H9 (cell line): Measurements from ENCODE around the gene CCN5. TPM values are rescaled to one million over a fixed set of nuclear protein-coding genes. Genes with fewer than 3 reads are reported as not detected.

ENCODE experiments used
- DNase-seq: peaks from one replicate; pipeline ENCODE4 v3.0.0-alpha.2; 2017
- H2AFZ ChIP-seq: one replicate; pipeline ENCODE4 v1.6.1; 2013; ENCODE audit warnings: mild to moderate bottlenecking, low read length, control low read depth, moderate library complexity
- H2AK5ac ChIP-seq: 2 replicates; pipeline ENCODE4 v1.6.1; 2013; ENCODE audit warnings: low read length, control low read depth, mixed read lengths; ENCODE audit not compliant: insufficient read length
- H2BK120ac ChIP-seq: one replicate; pipeline ENCODE4 v1.6.1; 2013; ENCODE audit warnings: low read depth, mild to moderate bottlenecking, low read length, control low read depth, inconsistent platforms; ENCODE audit not compliant: poor library complexity, severe bottlenecking
- H2BK12ac ChIP-seq: 2 replicates; pipeline ENCODE4 v1.6.1; 2013; ENCODE audit warnings: low read length, control low read depth, mixed read lengths, low read depth; ENCODE audit not compliant: insufficient read length
- H2BK15ac ChIP-seq: 2 replicates; pipeline ENCODE4 v1.6.1; 2013; ENCODE audit warnings: low read depth, low read length, control low read depth
- H2BK20ac ChIP-seq: one replicate; pipeline ENCODE4 v1.6.1; 2013; ENCODE audit warnings: low read depth, mild to moderate bottlenecking, low read length, control low read depth, inconsistent platforms; ENCODE audit not compliant: poor library complexity, severe bottlenecking
- H2BK5ac ChIP-seq: 2 replicates; pipeline ENCODE4 v1.6.1; 2013; ENCODE audit warnings: low read length, control low read depth, mixed read lengths; ENCODE audit not compliant: insufficient read length
- H3K14ac ChIP-seq: 2 replicates; pipeline ENCODE4 v1.6.1; 2013; ENCODE audit warnings: low read length, control low read depth; ENCODE audit not compliant: insufficient read depth
- H3K18ac ChIP-seq: 2 replicates; pipeline ENCODE4 v1.6.1; 2013; ENCODE audit warnings: low read depth, mild to moderate bottlenecking, mixed read lengths, low read length, control low read depth; ENCODE audit not compliant: insufficient read length
- H3K23ac ChIP-seq: 2 replicates; pipeline ENCODE4 v1.6.1; 2013; ENCODE audit warnings: low read length, control low read depth, mixed read lengths, low read depth; ENCODE audit not compliant: insufficient read length
- H3K23me2 ChIP-seq: 2 replicates; pipeline ENCODE4 v1.6.1; 2013; ENCODE audit warnings: low read depth, mild to moderate bottlenecking, mixed read lengths, low read length, control low read depth; ENCODE audit not compliant: insufficient read length, poor library complexity, severe bottlenecking
- H3K27ac ChIP-seq: 2 replicates; pipeline ENCODE4 v1.5.1; 2013; ENCODE audit warnings: low read length, control low read depth, mixed read lengths, low read depth; ENCODE audit not compliant: insufficient read length
- H3K27me3 ChIP-seq: 2 replicates; pipeline ENCODE4 v1.6.1; 2013; ENCODE audit warnings: low read length, control low read depth, inconsistent platforms; ENCODE audit not compliant: insufficient read depth
- H3K4ac ChIP-seq: 2 replicates; pipeline ENCODE4 v1.6.1; 2013; ENCODE audit warnings: low read depth, mild to moderate bottlenecking, control low read depth, inconsistent platforms, low read length, moderate library complexity
- H3K4me1 ChIP-seq: 2 replicates; pipeline ENCODE4 v1.6.1; 2013; ENCODE audit warnings: low read length, control low read depth, inconsistent platforms; ENCODE audit not compliant: insufficient read depth
- H3K4me2 ChIP-seq: 2 replicates; pipeline ENCODE4 v1.6.1; 2013; ENCODE audit warnings: low read length, control low read depth, mixed read lengths; ENCODE audit not compliant: insufficient read length, insufficient read depth
- H3K56ac ChIP-seq: 2 replicates; pipeline ENCODE4 v1.6.1; 2013; ENCODE audit warnings: low read depth, mild to moderate bottlenecking, mixed read lengths, low read length, control low read depth; ENCODE audit not compliant: insufficient read length
- H3K79me1 ChIP-seq: 2 replicates; pipeline ENCODE4 v1.6.1; 2013; ENCODE audit warnings: low read depth, mild to moderate bottlenecking, moderate library complexity, low read length, control low read depth, inconsistent platforms; ENCODE audit not compliant: insufficient read depth, poor library complexity, severe bottlenecking
- H3K79me2 ChIP-seq: 2 replicates; pipeline ENCODE4 v1.6.1; 2013; ENCODE audit warnings: low read length, control low read depth, inconsistent platforms; ENCODE audit not compliant: insufficient read depth
- H3K9ac ChIP-seq: 2 replicates; pipeline ENCODE4 v1.6.1; 2013; ENCODE audit warnings: low read length, control low read depth, mixed read lengths; ENCODE audit not compliant: insufficient read length; ENCODE audit errors: extremely low read depth
- H3K9me3 ChIP-seq: one replicate; pipeline ENCODE4 v1.6.1; 2013; ENCODE audit warnings: low read depth, low read length, inconsistent platforms; ENCODE audit not compliant: control insufficient read depth
- H3T11ph ChIP-seq: one replicate; pipeline ENCODE4 v1.6.1; 2013; ENCODE audit warnings: mild to moderate bottlenecking, low read length, control low read depth, inconsistent platforms
- H4K20me1 ChIP-seq: one replicate; pipeline ENCODE4 v1.6.1; 2013; ENCODE audit not compliant: control insufficient read depth, insufficient read length, insufficient read depth
- H4K5ac ChIP-seq: 2 replicates; pipeline ENCODE4 v1.6.1; 2013; ENCODE audit warnings: low read depth, mild to moderate bottlenecking, mixed read lengths, low read length, control low read depth; ENCODE audit not compliant: insufficient read length
- H4K8ac ChIP-seq: replicated peaks from 2 replicates; pipeline ENCODE4 v1.6.1; 2013; ENCODE audit warnings: low read length, control low read depth, mixed read lengths, low read depth; ENCODE audit not compliant: insufficient read length
- H4K91ac ChIP-seq: 2 replicates; pipeline ENCODE4 v1.6.1; 2013; ENCODE audit warnings: low read depth, mild to moderate bottlenecking, moderate library complexity, mixed read lengths, low read length, control low read depth; ENCODE audit not compliant: insufficient read length
- H3K27ac Mint-ChIP-seq, 3 experiments: 2 replicates in 2 of 3; 3 replicates in 1 of 3; pipeline ENCODE4 v1.8.0; 2020 to 2021; ENCODE audit warnings: mixed read lengths in 3 of 3, mild to moderate bottlenecking in 1 of 3, moderate library complexity in 1 of 3
- H3K27me3 Mint-ChIP-seq: 2 replicates; pipeline ENCODE4 v1.8.0; 2021; ENCODE audit warnings: low read depth, mild to moderate bottlenecking, moderate library complexity, mixed read lengths
- H3K36me3 Mint-ChIP-seq, 3 experiments: 2 replicates in 2 of 3; 3 replicates in 1 of 3; pipeline ENCODE4 v1.8.0; 2020 to 2021; ENCODE audit warnings: low read depth in 3 of 3, mixed read lengths in 3 of 3; ENCODE audit not compliant: insufficient read depth in 1 of 3
- H3K4me1 Mint-ChIP-seq, 2 experiments: 2 replicates each; pipeline ENCODE4 v1.8.0; 2020; ENCODE audit warnings: mixed read lengths in 2 of 2
- H3K4me3 Mint-ChIP-seq, 2 experiments: 2 replicates in 1 of 2; 3 replicates in 1 of 2; pipeline ENCODE4 v1.8.0; 2020 to 2021; ENCODE audit warnings: mild to moderate bottlenecking in 2 of 2, mixed read lengths in 2 of 2, moderate library complexity in 1 of 2
- H3K9me3 Mint-ChIP-seq, 2 experiments: 2 replicates in 1 of 2; 3 replicates in 1 of 2; pipeline ENCODE4 v1.8.0; 2020; ENCODE audit warnings: mild to moderate bottlenecking in 2 of 2, mixed read lengths in 2 of 2, moderate library complexity in 1 of 2
- CTCF ChIP-seq: fragments of 200-600 bp; sonication (generic); conservative IDR thresholded peaks from 3 replicates; pipeline ENCODE4 v1.8.0; 2021; ENCODE audit warnings: antibody characterized with exemption, mild to moderate bottlenecking
- WGBS: extraction: QIAGEN DNeasy Blood & Tissue Kit; methylation state at CpG from one replicate; pipeline ENCODE4 v1.1.7; 2013; ENCODE audit warnings: missing lambda C conversion rate, low lambda C conversion rate, mixed read lengths; ENCODE audit not compliant: insufficient read length; ENCODE audit errors: extremely low coverage; 5-methylcytosine and 5-hydroxymethylcytosine counted together
- total RNA-seq: library from RNA; stranded (reverse); gene quantifications from 2 replicates; pipeline ENCODE4 v1.2.1, GENCODE V29; 2021

CCN5 gene
- total RNA-seq, 1 experiment from 2014 or later, result not detected

GRCh38 chr20:44705364-44706094, 9.6 kb upstream of the CCN5 start:
- H3K23me2 ChIP-seq, result no peaks in the 10 kb centered on the region
- no peak overlapping the region for H4K5ac ChIP-seq
- H3K4me2 ChIP-seq, result no peak overlapping the region
- H3K9ac ChIP-seq, result no peak overlapping the region
- DNase-seq, result no peak
- no peak overlapping the region for H3K27ac ChIP-seq
- no peak overlapping the region for H3K56ac ChIP-seq
- no peak overlapping the region for H3K18ac ChIP-seq
- H3K4me3 Mint-ChIP-seq, result no peak overlapping the region
- H3K27me3 Mint-ChIP-seq, result peaks cover 3% of the 10 kb centered on the region; the same call in 1 of the 2 replicates
- no peaks in the 10 kb centered on the region for H4K20me1 ChIP-seq
- H3K4me1 ChIP-seq, result peaks cover 6% of the 10 kb centered on the region; the same call in 1 of the 2 replicates
- H3K27ac Mint-ChIP-seq, result no peak overlapping the region
- no peaks in the 10 kb centered on the region for H3K79me2 ChIP-seq
- H2BK12ac ChIP-seq, result no peak overlapping the region
- no peak overlapping the region for H3K4ac ChIP-seq
- no peaks in the 10 kb centered on the region for H3K79me1 ChIP-seq
- H2BK15ac ChIP-seq, result no peak overlapping the region
- no peaks in the 10 kb centered on the region for H3K9me3 ChIP-seq
- no peaks in the 10 kb centered on the region for H3K27me3 ChIP-seq
- no peak overlapping the region for H3K23ac ChIP-seq
- TF ChIP-seq CTCF, result no peak
- H4K8ac ChIP-seq, result no peak overlapping the region
- peaks cover 14 to 27% of the 10 kb centered on the region in 2 experiments for H3K4me1 Mint-ChIP-seq
- no CpG with 5 or more reads among the region's 4 CpGs for WGBS
- no peak overlapping the region for H4K91ac ChIP-seq
- no peak overlapping the region for H2BK20ac ChIP-seq
- H2BK120ac ChIP-seq, result no peak overlapping the region
- no peak overlapping the region for H2AK5ac ChIP-seq
- H3K9me3 Mint-ChIP-seq, result no peaks in the 10 kb centered on the region
- H3K14ac ChIP-seq, result no peak overlapping the region
- H2BK5ac ChIP-seq, result no peak overlapping the region
- no peak overlapping the region for H2AFZ ChIP-seq
- H3T11ph ChIP-seq, result no peak overlapping the region
- H3K36me3 Mint-ChIP-seq, result no peaks in the 10 kb centered on the region; a peak in 1 of 7 replicates
